Osteoblast (primary cell): ENCODE data around the gene GRIK3. TPM values are rescaled to one million over a fixed set of nuclear protein-coding genes. Genes with fewer than 3 reads are reported as not detected.
A peak's percentile ranks its signal among the peaks of the same experiment; 100 is the strongest.

Source experiments
- DNase-seq: peaks from one replicate; pipeline ENCODE4 v3.0.0; 2011; ENCODE audit warnings: low spot score, mixed read lengths; ENCODE audit not compliant: insufficient read length; ENCODE audit errors: missing footprints
- H2AFZ ChIP-seq: 2 replicates; pipeline ENCODE4 v1.6.0; 2011; ENCODE audit warnings: mild to moderate bottlenecking, low read length
- H3K27ac ChIP-seq: 2 replicates; pipeline ENCODE4 v1.5.1; 2011; ENCODE audit warnings: mild to moderate bottlenecking, low read depth, low read length, moderate library complexity
- H3K27me3 ChIP-seq: 2 replicates; pipeline ENCODE4 v1.6.0; 2012; ENCODE audit warnings: mild to moderate bottlenecking, control low read depth, inconsistent platforms, low read length, moderate library complexity; ENCODE audit not compliant: insufficient read depth
- H3K36me3 ChIP-seq: 2 replicates; pipeline ENCODE4 v1.5.1; 2011; ENCODE audit warnings: mild to moderate bottlenecking, low read length, control low read depth, moderate library complexity; ENCODE audit not compliant: insufficient read depth
- H3K4me1 ChIP-seq: 2 replicates; pipeline ENCODE4 v1.5.1; 2011; ENCODE audit warnings: mild to moderate bottlenecking, low read length, control low read depth, moderate library complexity; ENCODE audit not compliant: insufficient read depth
- H3K4me2 ChIP-seq: 2 replicates; pipeline ENCODE4 v1.6.0; 2011; ENCODE audit warnings: mild to moderate bottlenecking, low read length; ENCODE audit not compliant: insufficient read depth
- H3K4me3 ChIP-seq: fragments of 200-600 bp; sonication (generic); 3 replicates; pipeline ENCODE4 v1.5.1; 2012; ENCODE audit warnings: mild to moderate bottlenecking, low read length, inconsistent platforms; ENCODE audit not compliant: insufficient read depth
- H3K79me2 ChIP-seq: 2 replicates; pipeline ENCODE4 v1.6.0; 2012; ENCODE audit warnings: mild to moderate bottlenecking, low read length, control low read depth, inconsistent platforms; ENCODE audit not compliant: insufficient read depth
- H3K9me3 ChIP-seq: 2 replicates; pipeline ENCODE4 v1.5.1; 2011; ENCODE audit warnings: low read depth, low read length, control low read depth
- H4K20me1 ChIP-seq: 2 replicates; pipeline ENCODE4 v1.6.0; 2012; ENCODE audit warnings: mild to moderate bottlenecking, low read length, control low read depth; ENCODE audit not compliant: insufficient read depth
- CTCF ChIP-seq: IDR thresholded peaks from 2 replicates; pipeline ENCODE4 v1.5.1; 2011; ENCODE audit warnings: mild to moderate bottlenecking, low read depth, low read length, moderate library complexity; ENCODE audit errors: extremely low read depth
- total RNA-seq: library from RNA; depleted of rRNA; stranded (reverse); fragments of >200 nt; gene quantifications from 2 replicates; pipeline ENCODE4 v1.2.3, GENCODE V29; 2012

GRIK3 gene
- total RNA-seq, 1 donor: not detected

GRCh38 chr1:36988741-36989193 is 45.5 kb downstream of the GRIK3 start:
- no peaks in the 10 kb centered on the region for H3K36me3 ChIP-seq
- no peaks in the 10 kb centered on the region for H3K9me3 ChIP-seq

GRCh38 chr1:36988321-36988720 is 46.0 kb downstream of the GRIK3 start:
- no peaks in the 10 kb centered on the region for H4K20me1 ChIP-seq
- no peak overlapping the region for H2AFZ ChIP-seq
- no peak for DNase-seq
- no peaks in the 10 kb centered on the region for H3K9me3 ChIP-seq
- TF ChIP-seq CTCF: no peak
- H3K27ac ChIP-seq: no peak overlapping the region
- H3K36me3 ChIP-seq: no peaks in the 10 kb centered on the region
- no peak overlapping the region for H3K4me2 ChIP-seq
- no peak overlapping the region for H3K4me3 ChIP-seq
- H3K79me2 ChIP-seq: no peaks in the 10 kb centered on the region
- no peaks in the 10 kb centered on the region for H3K27me3 ChIP-seq
- H3K4me1 ChIP-seq: no peaks in the 10 kb centered on the region

More at GRCh38 chr1:36988741-36989193, 45.5 kb downstream of the GRIK3 start:
- DNase-seq: no peak
- Histone ChIP-seq H3K4me3 (no peak overlapping the region), H3K79me2 (no peaks in the 10 kb centered on the region), H2AFZ (no peak overlapping the region), H4K20me1 (no peaks in the 10 kb centered on the region), H3K4me2 (no peak overlapping the region), H3K27me3 (no peaks in the 10 kb centered on the region), H3K4me1 (no peaks in the 10 kb centered on the region), H3K27ac (no peak overlapping the region)
- TF ChIP-seq CTCF: no peak

- peak; percentile 85 for DNase-seq
- Histone ChIP-seq H3K27me3 (no peaks in the 10 kb centered on the region), H3K36me3 (no peaks in the 10 kb centered on the region), H2AFZ (no peak overlapping the region), H3K9me3 (no peaks in the 10 kb centered on the region), H4K20me1 (no peaks in the 10 kb centered on the region), H3K79me2 (no peaks in the 10 kb centered on the region), H3K4me3 (no peak overlapping the region), H3K4me2 (no peak overlapping the region), H3K27ac (no peak overlapping the region), H3K4me1 (no peaks in the 10 kb centered on the region)
- no peak for TF ChIP-seq CTCF
These were observed 47.0 kb downstream of the GRIK3 start for GRCh38 chr1:36987276-36987675.

- TF ChIP-seq CTCF: no peak
- Histone ChIP-seq H3K4me2 (no peak overlapping the region), H3K79me2 (no peaks in the 10 kb centered on the region), H3K36me3 (no peaks in the 10 kb centered on the region), H3K4me1 (no peaks in the 10 kb centered on the region), H3K4me3 (no peak overlapping the region), H3K27ac (no peak overlapping the region), H3K27me3 (no peaks in the 10 kb centered on the region), H4K20me1 (no peaks in the 10 kb centered on the region), H2AFZ (no peak overlapping the region), H3K9me3 (no peaks in the 10 kb centered on the region)
- no peak for DNase-seq
These were observed 47.9 kb downstream of the GRIK3 start for GRCh38 chr1:36986241-36986985.
